ENCODE measurements around the gene CREBZF. TPM values are rescaled to one million over a fixed set of nuclear protein-coding genes. Genes with fewer than 3 reads are reported as not detected.
"Not testable (repeated sequence)": the region's sequence is repeated elsewhere in the genome, so short reads cannot be mapped to it uniquely, and the experiment has no call there.

CREBZF gene
- polyA plus RNA-seq, 1 donor (not counting 4 experiments of a cell fraction or from before 2014, with no cell fraction given) = 23.8 TPM

DNA sequence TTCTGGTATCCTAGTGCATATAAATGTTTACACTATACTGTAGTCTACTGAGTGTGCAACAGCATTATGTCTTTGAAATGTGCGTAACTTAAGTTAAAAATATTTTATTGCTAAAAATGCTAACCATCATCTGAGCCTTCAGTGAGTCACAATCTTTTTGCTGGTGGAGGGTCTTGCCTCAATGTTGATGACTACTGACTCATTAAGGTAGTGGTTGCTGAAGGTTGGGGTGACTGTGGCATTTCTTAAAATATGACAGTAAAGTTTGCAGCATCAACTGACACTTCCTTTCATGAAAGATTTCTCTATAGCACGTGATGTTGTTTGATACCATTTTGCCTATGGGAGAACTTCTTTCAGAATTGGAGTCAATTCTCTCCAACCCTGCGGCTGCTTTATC lies 8.5 kb upstream of the CREBZF start:
- TF ChIP-seq EZH2 (IDR thresholded peaks at IDR 0.05; ENCODE audit: low read length) = no peak
- TF ChIP-seq, protein P1, sequence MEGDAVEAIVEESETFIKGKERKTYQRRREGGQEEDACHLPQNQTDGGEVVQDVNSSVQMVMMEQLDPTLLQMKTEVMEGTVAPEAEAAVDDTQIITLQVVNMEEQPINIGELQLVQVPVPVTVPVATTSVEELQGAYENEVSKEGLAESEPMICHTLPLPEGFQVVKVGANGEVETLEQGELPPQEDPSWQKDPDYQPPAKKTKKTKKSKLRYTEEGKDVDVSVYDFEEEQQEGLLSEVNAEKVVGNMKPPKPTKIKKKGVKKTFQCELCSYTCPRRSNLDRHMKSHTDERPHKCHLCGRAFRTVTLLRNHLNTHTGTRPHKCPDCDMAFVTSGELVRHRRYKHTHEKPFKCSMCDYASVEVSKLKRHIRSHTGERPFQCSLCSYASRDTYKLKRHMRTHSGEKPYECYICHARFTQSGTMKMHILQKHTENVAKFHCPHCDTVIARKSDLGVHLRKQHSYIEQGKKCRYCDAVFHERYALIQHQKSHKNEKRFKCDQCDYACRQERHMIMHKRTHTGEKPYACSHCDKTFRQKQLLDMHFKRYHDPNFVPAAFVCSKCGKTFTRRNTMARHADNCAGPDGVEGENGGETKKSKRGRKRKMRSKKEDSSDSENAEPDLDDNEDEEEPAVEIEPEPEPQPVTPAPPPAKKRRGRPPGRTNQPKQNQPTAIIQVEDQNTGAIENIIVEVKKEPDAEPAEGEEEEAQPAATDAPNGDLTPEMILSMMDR (optimal IDR thresholded peaks at IDR 0.05 in 1 of 3, IDR thresholded peaks at IDR 0.05 in 1 of 3, conservative IDR thresholded peaks at IDR 0.05 in 1 of 3; ENCODE audit: extremely low read depth in 1 of 3, insufficient read depth in 2 of 3, low read length in 3 of 3) = no peak
- Histone ChIP-seq H2AFZ (ENCODE audit: control insufficient read depth, low read length) (no peak overlapping the region), H3K36me3 (ENCODE audit: control insufficient read depth in 2 of 2, extremely low read depth in 1 of 2, insufficient read depth in 2 of 2, low read length in 2 of 2) (no peaks in the 10 kb centered on the region), H3K4me2 (ENCODE audit: control insufficient read depth, extremely low read depth, insufficient read depth, low read depth, low read length) (no peak overlapping the region), H3K4me1 (ENCODE audit: control insufficient read depth, extremely low read depth, insufficient read depth, low read length) (no peaks in the 10 kb centered on the region), H3K79me2 (ENCODE audit: control insufficient read depth, insufficient read depth, low read length) (no peaks in the 10 kb centered on the region), H3K9ac (ENCODE audit: control insufficient read depth, extremely low read depth, insufficient read depth, low read length) (no peak overlapping the region), H3K9me1 (ENCODE audit: control insufficient read depth, extremely low read depth, insufficient read depth, low read length) (no peaks in the 10 kb centered on the region), H4K20me1 (ENCODE audit: control insufficient read depth, extremely low read depth, insufficient read depth, low read length) (no peaks in the 10 kb centered on the region), H3K9me3 (ENCODE audit: control insufficient read depth, low read depth, low read length) (no peaks in the 10 kb centered on the region), H3K4me3 (ENCODE audit: control insufficient read depth in 2 of 3, extremely low read depth in 1 of 3, insufficient read depth in 2 of 3, low read depth in 1 of 3, low read length in 3 of 3) (no peak overlapping the region), H3K27me3 (ENCODE audit: control insufficient read depth, extremely low read depth, insufficient read depth, low read length) (no peaks in the 10 kb centered on the region), H3K27ac (ENCODE audit: control insufficient read depth, insufficient read depth, low read length) (no peak overlapping the region)
- FAIRE-seq (no peak), DNase-seq (ENCODE audit: low read depth, low spot score) (no peak)
- dilution Hi-C loops (cut with MboI; ENCODE audit: extremely low pct_ligation_motif_present, low sequenced_read_pairs) = no loop called here

DNA sequence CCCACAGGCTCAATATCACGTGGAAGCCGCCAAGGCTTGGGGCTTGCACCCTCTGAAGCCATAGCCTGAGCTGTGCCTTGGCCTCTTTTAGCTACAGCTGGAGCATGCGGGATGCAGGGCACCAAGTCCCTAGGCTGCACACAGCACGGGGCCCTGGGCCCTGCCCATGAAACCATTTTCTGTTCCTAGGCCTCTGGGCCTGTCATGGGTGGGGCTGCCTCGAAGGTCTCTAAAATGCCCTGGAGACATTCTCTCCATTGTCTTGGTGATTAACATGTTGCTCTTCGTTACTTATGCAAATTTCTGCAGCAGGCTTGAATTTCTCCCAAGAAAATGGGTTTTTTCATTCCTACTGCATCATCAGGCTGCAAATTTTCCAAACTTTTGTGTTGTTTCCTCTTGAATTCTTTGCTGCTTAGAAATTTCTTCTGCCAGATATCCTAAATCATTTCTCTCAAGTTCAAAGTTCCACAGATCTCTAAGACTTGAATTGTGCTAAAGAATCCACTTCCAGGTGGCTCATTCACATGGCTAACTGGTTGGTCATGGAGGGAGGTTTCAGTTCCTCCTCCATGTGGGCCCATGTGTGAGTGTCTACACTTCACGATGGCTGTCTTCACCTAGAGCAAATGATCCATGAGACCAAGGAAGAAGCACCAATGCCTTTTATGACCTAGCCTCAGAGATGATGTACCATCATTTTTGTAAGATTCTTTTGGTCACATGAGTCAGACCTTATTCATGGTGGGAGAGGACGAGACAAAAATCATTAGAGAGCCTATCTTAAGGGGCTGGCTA lies 7.4 kb upstream of the CREBZF start:
- no peak overlapping the region for H3K9ac ChIP-seq (ENCODE audit: control insufficient read depth, extremely low read depth, insufficient read depth, low read length)
- no peak overlapping the region for H3K4me2 ChIP-seq (ENCODE audit: control insufficient read depth, extremely low read depth, insufficient read depth, low read depth, low read length)
- TF ChIP-seq, protein P1 (optimal IDR thresholded peaks at IDR 0.05 in 1 of 3, IDR thresholded peaks at IDR 0.05 in 1 of 3, conservative IDR thresholded peaks at IDR 0.05 in 1 of 3; ENCODE audit: extremely low read depth in 1 of 3, insufficient read depth in 2 of 3, low read length in 3 of 3) = no peak
- TF ChIP-seq EZH2 (IDR thresholded peaks at IDR 0.05; ENCODE audit: low read length) = no peak
- no peaks in the 10 kb centered on the region for H3K79me2 ChIP-seq (ENCODE audit: control insufficient read depth, insufficient read depth, low read length)
- H3K36me3 ChIP-seq (ENCODE audit: control insufficient read depth in 2 of 2, extremely low read depth in 1 of 2, insufficient read depth in 2 of 2, low read length in 2 of 2) = no peaks in the 10 kb centered on the region
- no peaks in the 10 kb centered on the region for H3K4me1 ChIP-seq (ENCODE audit: control insufficient read depth, extremely low read depth, insufficient read depth, low read length)
- no peaks in the 10 kb centered on the region for H3K27me3 ChIP-seq (ENCODE audit: control insufficient read depth, extremely low read depth, insufficient read depth, low read length)
- no peak overlapping the region for H2AFZ ChIP-seq (ENCODE audit: control insufficient read depth, low read length)
- no peaks in the 10 kb centered on the region for H3K9me1 ChIP-seq (ENCODE audit: control insufficient read depth, extremely low read depth, insufficient read depth, low read length)
- no peak for DNase-seq (ENCODE audit: low read depth, low spot score)
- no peak overlapping the region for H3K27ac ChIP-seq (ENCODE audit: control insufficient read depth, insufficient read depth, low read length)
- no peaks in the 10 kb centered on the region for H3K9me3 ChIP-seq (ENCODE audit: control insufficient read depth, low read depth, low read length)
- H3K4me3 ChIP-seq (ENCODE audit: control insufficient read depth in 2 of 3, extremely low read depth in 1 of 3, insufficient read depth in 2 of 3, low read depth in 1 of 3, low read length in 3 of 3) = no peak overlapping the region
- no peak for FAIRE-seq
- dilution Hi-C loops (cut with MboI; ENCODE audit: extremely low pct_ligation_motif_present, low sequenced_read_pairs) = no loop called here
- H4K20me1 ChIP-seq (ENCODE audit: control insufficient read depth, extremely low read depth, insufficient read depth, low read length) = no peaks in the 10 kb centered on the region

DNA sequence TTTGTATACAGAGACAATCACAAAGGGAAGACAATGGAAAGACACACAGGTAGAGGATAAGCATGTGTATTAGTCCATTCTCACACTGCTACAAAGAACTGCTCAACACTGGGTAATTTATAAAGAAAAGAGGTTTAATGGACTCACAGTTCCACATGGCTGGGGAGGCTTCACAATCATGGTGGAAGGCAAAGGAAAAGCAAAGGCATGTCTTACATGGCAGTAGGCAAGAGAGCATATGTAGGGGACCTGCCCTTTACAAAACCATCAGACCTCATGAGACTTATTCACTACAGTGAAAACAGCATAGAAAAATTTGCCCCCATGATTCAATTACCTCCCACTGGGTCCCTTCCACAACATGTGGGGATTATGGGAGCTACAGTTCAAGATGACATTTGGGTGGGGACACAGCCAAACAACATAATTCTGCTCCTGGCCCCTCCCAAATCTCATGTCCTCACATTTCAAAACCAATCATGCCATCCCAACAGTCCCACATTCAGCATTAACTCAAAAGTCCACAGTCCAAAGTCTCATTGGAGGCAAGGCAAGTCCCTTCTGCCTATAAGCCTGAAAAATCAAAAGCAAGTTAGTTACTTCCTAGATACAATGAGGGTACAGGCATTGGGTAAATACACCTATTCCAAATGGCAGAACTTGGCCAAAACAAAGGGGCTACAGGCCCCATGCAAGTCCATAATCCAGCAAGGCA lies 6.2 kb upstream of the CREBZF start:
- H3K79me2 ChIP-seq (ENCODE audit: control insufficient read depth, insufficient read depth, low read length); dilution Hi-C loops (cut with MboI; ENCODE audit: extremely low pct_ligation_motif_present, low sequenced_read_pairs); FAIRE-seq; H3K4me1 ChIP-seq (ENCODE audit: control insufficient read depth, extremely low read depth, insufficient read depth, low read length); H3K4me2 ChIP-seq (ENCODE audit: control insufficient read depth, extremely low read depth, insufficient read depth, low read depth, low read length); H3K9me1 ChIP-seq (ENCODE audit: control insufficient read depth, extremely low read depth, insufficient read depth, low read length); DNase-seq (ENCODE audit: low read depth, low spot score); H3K27ac ChIP-seq (ENCODE audit: control insufficient read depth, insufficient read depth, low read length); H3K4me3 ChIP-seq (ENCODE audit: control insufficient read depth in 2 of 3, extremely low read depth in 1 of 3, insufficient read depth in 2 of 3, low read depth in 1 of 3, low read length in 3 of 3); H3K36me3 ChIP-seq (ENCODE audit: control insufficient read depth in 2 of 2, extremely low read depth in 1 of 2, insufficient read depth in 2 of 2, low read length in 2 of 2); H2AFZ ChIP-seq (ENCODE audit: control insufficient read depth, low read length); H3K9ac ChIP-seq (ENCODE audit: control insufficient read depth, extremely low read depth, insufficient read depth, low read length); H3K27me3 ChIP-seq (ENCODE audit: control insufficient read depth, extremely low read depth, insufficient read depth, low read length); H3K9me3 ChIP-seq (ENCODE audit: control insufficient read depth, low read depth, low read length); H4K20me1 ChIP-seq (ENCODE audit: control insufficient read depth, extremely low read depth, insufficient read depth, low read length): not testable (repeated sequence)
